ENCODE results near the gene GPR85. TPM values are rescaled to one million over a fixed set of nuclear protein-coding genes. Genes with fewer than 3 reads are reported as not detected.
"Not testable (repeated sequence)": the region's sequence is repeated elsewhere in the genome, so short reads cannot be mapped to it uniquely, and the experiment has no call there.

The GPR85 gene
- total RNA-seq, 2 donors from 2014 or later, result 0.26 to 0.33 TPM

- intact Hi-C loops (cut with DNase I), result no loop called here
- 85 to 89% methylated on average over 3 of the region's 3 CpGs for WGBS, 2 donors
Observed at GRCh38 chr7:113076703-113077102, 9.9 kb downstream of the GPR85 start.

GRCh38 chr7:113071465-113071864, 15.2 kb downstream of the GPR85 start:
- DNase-seq, result peak in 1 of 4 donors; percentile 34
- Histone ChIP-seq H3K4me1 (no peaks in the 10 kb centered on the region), H3K9me3 (no peaks in the 10 kb centered on the region), H3K36me3 (replicated peaks in 1 of 2; ENCODE audit: insufficient read depth in 1 of 2, low read depth in 2 of 2) (no peaks in the 10 kb centered on the region), H3K27ac (no peak overlapping the region), H3K27me3 (no peaks in the 10 kb centered on the region), H3K4me3 (no peak overlapping the region)
- 8 to 11% methylated on average over 1 of the region's 1 CpG for WGBS, 2 donors
- TF ChIP-seq POLR2A (IDR thresholded peaks at IDR 0.05), result no peak
- TF ChIP-seq CTCF (IDR thresholded peaks at IDR 0.05), result no peak
- intact Hi-C loops (cut with DNase I), result no loop called here
- no peak for ATAC-seq

More at GRCh38 chr7:113076703-113077102, 9.9 kb downstream of the GPR85 start:
- ATAC-seq, result no peak
- H3K9me3 ChIP-seq, result no peaks in the 10 kb centered on the region
- DNase-seq, result no peak
- H3K27ac ChIP-seq, result no peak overlapping the region
- H3K36me3 ChIP-seq (replicated peaks in 1 of 2; ENCODE audit: insufficient read depth in 1 of 2, low read depth in 2 of 2), result no peaks in the 10 kb centered on the region
- no peaks in the 10 kb centered on the region for H3K27me3 ChIP-seq
- H3K4me1 ChIP-seq, result no peaks in the 10 kb centered on the region
- no peak for TF ChIP-seq CTCF (IDR thresholded peaks at IDR 0.05)
- no peak for TF ChIP-seq POLR2A (IDR thresholded peaks at IDR 0.05)
- H3K4me3 ChIP-seq, result no peak overlapping the region

GRCh38 chr7:113062499-113062898, 24.1 kb downstream of the GPR85 start:
- Histone ChIP-seq H3K4me1 (no peaks in the 10 kb centered on the region), H3K36me3 (replicated peaks in 1 of 2; ENCODE audit: insufficient read depth in 1 of 2, low read depth in 2 of 2) (no peaks in the 10 kb centered on the region), H3K4me3 (no peak overlapping the region), H3K27me3 (no peaks in the 10 kb centered on the region), H3K9me3 (no peaks in the 10 kb centered on the region), H3K27ac (no peak overlapping the region)
- DNase-seq (no peak), ATAC-seq (no peak)
- TF ChIP-seq POLR2A (IDR thresholded peaks at IDR 0.05), result no peak
- intact Hi-C loops (cut with DNase I), result no loop called here
- 62 to 74% methylated on average over 2 of the region's 2 CpGs for WGBS, 2 donors

GRCh38 chr7:113060100-113060499, 26.5 kb downstream of the GPR85 start:
- no peaks in the 10 kb centered on the region for H3K36me3 ChIP-seq (replicated peaks in 1 of 2; ENCODE audit: insufficient read depth in 1 of 2, low read depth in 2 of 2)
- no peak for DNase-seq
- WGBS, 2 donors, result 77 to 83% methylated on average over 2 of the region's 2 CpGs
- H3K27ac ChIP-seq, result no peak overlapping the region
- no peak for ATAC-seq
- no peaks in the 10 kb centered on the region for H3K4me1 ChIP-seq
- no peak overlapping the region for H3K4me3 ChIP-seq
- no peaks in the 10 kb centered on the region for H3K27me3 ChIP-seq
- intact Hi-C loops (cut with DNase I), result no loop called here
- TF ChIP-seq CTCF (IDR thresholded peaks at IDR 0.05), result no peak
- no peak for TF ChIP-seq POLR2A (IDR thresholded peaks at IDR 0.05)
- no peaks in the 10 kb centered on the region for H3K9me3 ChIP-seq

GRCh38 chr7:113054938-113055337, 31.7 kb downstream of the GPR85 start:
- no peak overlapping the region for H3K27ac ChIP-seq
- TF ChIP-seq POLR2A (IDR thresholded peaks at IDR 0.05), result no peak
- no peak for TF ChIP-seq CTCF (IDR thresholded peaks at IDR 0.05)
- H3K36me3 ChIP-seq (replicated peaks in 1 of 2; ENCODE audit: insufficient read depth in 1 of 2, low read depth in 2 of 2), result no peaks in the 10 kb centered on the region
- no peak for DNase-seq
- WGBS, 2 donors, result 35 to 42% methylated on average over 2 of the region's 2 CpGs
- no peak for ATAC-seq
- H3K4me3 ChIP-seq, result no peak overlapping the region
- H3K27me3 ChIP-seq, result no peaks in the 10 kb centered on the region
- no peaks in the 10 kb centered on the region for H3K9me3 ChIP-seq
- intact Hi-C loops (cut with DNase I), result no loop called here
- no peaks in the 10 kb centered on the region for H3K4me1 ChIP-seq

GRCh38 chr7:113054272-113054671, 32.4 kb downstream of the GPR85 start:
- H3K36me3 ChIP-seq (replicated peaks in 1 of 2; ENCODE audit: insufficient read depth in 1 of 2, low read depth in 2 of 2); H3K27ac ChIP-seq; H3K9me3 ChIP-seq; H3K4me3 ChIP-seq; intact Hi-C loops (cut with DNase I); H3K4me1 ChIP-seq; H3K27me3 ChIP-seq; ATAC-seq; DNase-seq: not testable (repeated sequence)
- 55 to 94% methylated on average over 2 to 3 of the region's 3 CpGs for WGBS, 2 donors

GRCh38 chr7:113049221-113049620, 37.4 kb downstream of the GPR85 start:
- H3K27me3 ChIP-seq; H3K36me3 ChIP-seq (replicated peaks in 1 of 2; ENCODE audit: insufficient read depth in 1 of 2, low read depth in 2 of 2); H3K9me3 ChIP-seq; H3K27ac ChIP-seq; H3K4me3 ChIP-seq; DNase-seq; H3K4me1 ChIP-seq; intact Hi-C loops (cut with DNase I); ATAC-seq: not testable (repeated sequence)
- 63 to 68% methylated on average over 1 of the region's 1 CpG for WGBS, 2 donors

Data from body of pancreas (tissue), 4 donors.